SK-N-SH (cell line): ENCODE results near the gene EBF3. TPM values are rescaled to one million over a fixed set of nuclear protein-coding genes. Genes with fewer than 3 reads are reported as not detected.

Source experiments
- CTCF ChIA-PET: fragments of 300-600, 350-600 bp; formaldehyde crosslinking; extraction: SDS; loops from one replicate; lab custom pipeline; 2021; lab: Yijun Ruan, JAX
- POLR2A ChIA-PET: fragments of 350-600 bp; sonication (Branson Sonifier 250); formaldehyde crosslinking; extraction: SDS; loops from one replicate; lab custom pipeline; 2020; ENCODE audit warnings: antibody characterized with exemption, inconsistent platforms; lab: Yijun Ruan, JAX
- DNase-seq: peaks from one replicate; pipeline ENCODE4 v3.0.0; 2012
- H2AFZ ChIP-seq: fragments of 200-600 bp; sonication (generic); 2 replicates; pipeline ENCODE4 v1.8.1; 2016; ENCODE audit warnings: antibody characterized with exemption, mild to moderate bottlenecking, low read depth
- H3F3A ChIP-seq: fragments of 200-600 bp; sonication (generic); replicated peaks from 2 replicates; pipeline ENCODE3; 2016; ENCODE audit warnings: antibody characterized with exemption, mild to moderate bottlenecking; ENCODE audit not compliant: insufficient read depth
- H3K27ac ChIP-seq, 2 experiments: fragments of 200-500 bp in 1 of 2; fragments of 200-600 bp in 1 of 2; sonication (Bioruptor generic) in 1 of 2; sonication (generic), shearing (Covaris generic) in 1 of 2; 2 replicates each; pipeline versions ENCODE4 v1.5.1 to v1.6.1; 2014 to 2016; ENCODE audit warnings: low read depth in 2 of 2, inconsistent platforms in 1 of 2, low read length in 1 of 2, mild to moderate bottlenecking in 1 of 2, mixed read lengths in 1 of 2
- H3K27me3 ChIP-seq: fragments of 200-600 bp; sonication (generic), shearing (Covaris generic); 2 replicates; pipeline ENCODE4 v1.6.1; 2016; ENCODE audit warnings: mixed run types; ENCODE audit not compliant: insufficient read depth
- H3K36me3 ChIP-seq, 2 experiments: fragments of 200-500 bp in 1 of 2; fragments of 200-600 bp in 1 of 2; sonication (Bioruptor generic) in 1 of 2; sonication (generic) in 1 of 2; replicated peaks in 1 of 2; 2 replicates each; pipeline versions ENCODE3 to v1.5.1; 2014 to 2016; ENCODE audit warnings: low read length in 1 of 2, mild to moderate bottlenecking in 1 of 2; ENCODE audit not compliant: insufficient read depth in 2 of 2, control insufficient read depth in 1 of 2
- H3K4me1 ChIP-seq, 2 experiments: fragments of 200-500 bp in 1 of 2; fragments of 200-600 bp in 1 of 2; sonication (Bioruptor generic) in 1 of 2; sonication (generic), shearing (Covaris generic) in 1 of 2; 2 replicates each; pipeline versions ENCODE4 v1.5.1 to v1.6.1; 2014 to 2016; ENCODE audit warnings: low read depth in 1 of 2, low read length in 1 of 2, mixed run types in 1 of 2; ENCODE audit not compliant: insufficient read depth in 2 of 2, control insufficient read depth in 1 of 2
- H3K4me2 ChIP-seq: fragments of 200-600 bp; sonication (generic), shearing (Covaris generic); 2 replicates; pipeline ENCODE4 v1.6.1; 2017; ENCODE audit warnings: mixed run types
- H3K4me3 ChIP-seq, 2 experiments: fragments of 200-500 bp in 1 of 2; fragments of 200-600 bp in 1 of 2; sonication (Bioruptor generic) in 1 of 2; sonication (generic), shearing (Covaris generic) in 1 of 2; 2 replicates each; pipeline versions ENCODE4 v1.5.1 to v1.8.1; 2014 to 2016; ENCODE audit warnings: low read depth in 2 of 2, inconsistent platforms in 1 of 2, low read length in 1 of 2, mild to moderate bottlenecking in 1 of 2, mixed read lengths in 1 of 2, moderate library complexity in 1 of 2
- H3K79me2 ChIP-seq: fragments of 200-600 bp; sonication (generic); 2 replicates; pipeline ENCODE4 v1.8.1; 2017; ENCODE audit warnings: mild to moderate bottlenecking; ENCODE audit not compliant: insufficient read depth
- H3K9ac ChIP-seq: fragments of 200-600 bp; sonication (generic); 2 replicates; pipeline ENCODE4 v1.6.1; 2017; ENCODE audit warnings: mixed run types
- H3K9me2 ChIP-seq: fragments of 200-600 bp; sonication (generic); 2 replicates; pipeline ENCODE4 v1.6.1; 2017; ENCODE audit warnings: mixed run types
- H3K9me3 ChIP-seq: fragments of 200-600 bp; sonication (generic); 2 replicates; pipeline ENCODE4 v1.6.1; 2017; ENCODE audit warnings: mixed run types, mild to moderate bottlenecking, moderate library complexity
- H4K20me1 ChIP-seq: fragments of 200-600 bp; sonication (generic); 2 replicates; pipeline ENCODE4 v1.6.1; 2017; ENCODE audit warnings: mild to moderate bottlenecking, mixed run types; ENCODE audit not compliant: insufficient read depth
- CTCF ChIP-seq: fragments of 200-600 bp; sonication (generic); IDR thresholded peaks from 2 replicates; pipeline ENCODE4 v1.6.1; 2017; ENCODE audit warnings: antibody characterized with exemption, mild to moderate bottlenecking, moderate library complexity
- ELF1 ChIP-seq: IDR thresholded peaks from 2 replicates; pipeline ENCODE4 v1.4.0; 2012
- EZH2phosphoT487 ChIP-seq: fragments of 200-600 bp; sonication (generic); IDR thresholded peaks from 2 replicates; pipeline ENCODE4 v1.6.1; 2017; ENCODE audit warnings: low read depth, mixed run types, mild to moderate bottlenecking, antibody characterized with exemption, moderate library complexity, borderline replicate concordance
- FOSL2 ChIP-seq: IDR thresholded peaks from 2 replicates; pipeline ENCODE4 v1.4.0; 2012; ENCODE audit warnings: low read depth, mild to moderate bottlenecking, moderate library complexity, borderline replicate concordance
- FOXM1 ChIP-seq: IDR thresholded peaks from 2 replicates; pipeline ENCODE4 v1.4.0; 2012; ENCODE audit warnings: low read depth, mild to moderate bottlenecking
- PBX3 ChIP-seq: IDR thresholded peaks from 2 replicates; pipeline ENCODE4; 2012
- REST ChIP-seq: IDR thresholded peaks from 2 replicates; pipeline ENCODE4 v1.6.1; 2012; ENCODE audit warnings: mild to moderate bottlenecking, low read depth, low read length, moderate library complexity
- SMC3 ChIP-seq: IDR thresholded peaks from 2 replicates; pipeline ENCODE4 v1.6.1; 2012; ENCODE audit warnings: low read depth, low read length, improper control_type of control experiment
- USF1 ChIP-seq: IDR thresholded peaks from 2 replicates; pipeline ENCODE4 v1.4.0; 2012; ENCODE audit warnings: low read depth, borderline replicate concordance
- WGBS: methylation state at CpG from one replicate; pipeline ENCODE4 v1.1.6; 2017; ENCODE audit warnings: low lambda C conversion rate; 5-methylcytosine and 5-hydroxymethylcytosine counted together
- polyA plus RNA-seq, 3 experiments: library from polyadenylated mRNA; depleted of rRNA; stranded (reverse); fragments of >200 nt; gene quantifications; 2 replicates each; pipeline ENCODE4 v1.2.3, GENCODE V29; 2012

EBF3 gene
- polyA plus RNA-seq, 1 of the 3 experiments (the other 2 are of a cell fraction) = not detected

GRCh38 chr10:129927351-129928120 lies 36.5 kb downstream of the EBF3 start:
- no peak overlapping the region for H3K4me3 ChIP-seq
- H3K79me2 ChIP-seq = no peaks in the 10 kb centered on the region
- no peak overlapping the region for H2AFZ ChIP-seq
- H3K27ac ChIP-seq = no peak overlapping the region
- H3K9me2 ChIP-seq = no peaks in the 10 kb centered on the region
- no peaks in the 10 kb centered on the region for H4K20me1 ChIP-seq
- CTCF ChIA-PET = interaction anchor here (1.0 to 1.3 kb wide), 2 partner anchors 30 to 37 kb away, joined by 3 read pairs; no protein-coding TSS in a partner anchor
- H3F3A ChIP-seq = no peaks in the 10 kb centered on the region
- WGBS = 40% methylated on average over 13 of the region's 16 CpGs
- H3K36me3 ChIP-seq = no peaks in the 10 kb centered on the region
- no peaks in the 10 kb centered on the region for H3K9me3 ChIP-seq
- H3K9ac ChIP-seq = no peak overlapping the region
- no peak for DNase-seq
- no peaks in the 10 kb centered on the region for H3K27me3 ChIP-seq
- TF ChIP-seq FOXM1 = no peak
- TF ChIP-seq ELF1 = no peak
- TF ChIP-seq EZH2phosphoT487 = no peak
- no peak for TF ChIP-seq REST
- no peak for TF ChIP-seq CTCF
- TF ChIP-seq SMC3 = no peak
- TF ChIP-seq FOSL2 = no peak
- TF ChIP-seq PBX3 = no peak
- TF ChIP-seq USF1 = no peak
- POLR2A ChIA-PET = no interaction called here
- no peaks in the 10 kb centered on the region for H3K4me1 ChIP-seq
- H3K4me2 ChIP-seq = no peak overlapping the region
